CD14-positive monocyte (primary cell): ENCODE measurements around the gene EYA3. TPM values are rescaled to one million over a fixed set of nuclear protein-coding genes. Genes with fewer than 3 reads are reported as not detected.

Source experiments
- DNase-seq, 3 donors: peaks; one replicate each; pipeline ENCODE4 v3.0.0-alpha.2; 2011 to 2022
- H2AFZ ChIP-seq: 2 replicates; pipeline ENCODE4 v1.6.0; 2012; ENCODE audit warnings: mild to moderate bottlenecking, low read depth, low read length, inconsistent platforms; ENCODE audit not compliant: insufficient read depth, poor library complexity, severe bottlenecking
- H3K27ac ChIP-seq, 2 donors: 1 replicate in 1 of 2; 2 replicates in 1 of 2; pipeline ENCODE4 v1.5.1; 2012 to 2013; ENCODE audit warnings: low read length in 2 of 2, control low read depth in 1 of 2, inconsistent platforms in 1 of 2, low read depth in 1 of 2, mild to moderate bottlenecking in 1 of 2
- H3K27me3 ChIP-seq, 2 donors: one replicate each; pipeline versions ENCODE4 v1.6.0 to v1.6.1; 2011 to 2013; ENCODE audit warnings: low read length in 2 of 2; ENCODE audit not compliant: control insufficient read depth in 2 of 2, insufficient read depth in 2 of 2
- H3K36me3 ChIP-seq, 2 donors: replicated peaks in 1 of 2; 1 replicate in 1 of 2; 2 replicates in 1 of 2; pipeline versions ENCODE4 v1.5.1 to v1.6.1; 2012 to 2013; ENCODE audit warnings: low read length in 2 of 2, control low read depth in 1 of 2, inconsistent platforms in 1 of 2, mild to moderate bottlenecking in 1 of 2; ENCODE audit not compliant: insufficient read depth in 2 of 2, control insufficient read depth in 1 of 2
- H3K4me1 ChIP-seq, 2 donors: 1 replicate in 1 of 2; 2 replicates in 1 of 2; pipeline versions ENCODE4 v1.5.1 to v1.6.1; 2012 to 2013; ENCODE audit warnings: low read length in 2 of 2, control low read depth in 1 of 2, inconsistent platforms in 1 of 2, mild to moderate bottlenecking in 1 of 2, moderate library complexity in 1 of 2; ENCODE audit not compliant: insufficient read depth in 2 of 2, control insufficient read depth in 1 of 2
- H3K4me2 ChIP-seq: replicated peaks from 2 replicates; pipeline ENCODE3; 2012; ENCODE audit warnings: low read length, moderate library complexity, mild to moderate bottlenecking; ENCODE audit not compliant: poor library complexity, severe bottlenecking; ENCODE audit errors: extremely low read depth
- H3K4me3 ChIP-seq, 3 experiments: fragments of 200-600 bp in 1 of 3; sonication (generic) in 1 of 3; replicated peaks in 1 of 3; 1 replicate in 2 of 3; 2 replicates in 1 of 3; pipeline ENCODE4 v1.5.1; 2011 to 2013; ENCODE audit warnings: low read length in 3 of 3, mild to moderate bottlenecking in 3 of 3, control low read depth in 2 of 3, low read depth in 2 of 3, inconsistent platforms in 1 of 3, moderate library complexity in 1 of 3
- H3K79me2 ChIP-seq: 2 replicates; pipeline ENCODE4 v1.6.0; 2012; ENCODE audit warnings: mild to moderate bottlenecking, control low read depth, inconsistent platforms, low read length, moderate library complexity; ENCODE audit not compliant: insufficient read depth
- H3K9ac ChIP-seq: 2 replicates; pipeline ENCODE4 v1.6.0; 2017; ENCODE audit warnings: low read length, mild to moderate bottlenecking; ENCODE audit not compliant: insufficient read depth, poor library complexity, severe bottlenecking
- H3K9me3 ChIP-seq, 2 donors: replicated peaks in 1 of 2; 1 replicate in 1 of 2; 2 replicates in 1 of 2; pipeline versions ENCODE4 v1.5.1 to v1.6.1; 2012 to 2013; ENCODE audit warnings: low read length in 2 of 2, control low read depth in 1 of 2; ENCODE audit not compliant: control insufficient read depth in 1 of 2, insufficient read depth in 1 of 2
- H4K20me1 ChIP-seq: 2 replicates; pipeline ENCODE4 v1.6.0; 2012; ENCODE audit warnings: mild to moderate bottlenecking, low read length, control low read depth, moderate library complexity; ENCODE audit not compliant: insufficient read depth
- H3K27ac Mint-ChIP-seq, 7 donors: one replicate each; pipeline ENCODE4 v1.8.0; 2020; ENCODE audit warnings: mild to moderate bottlenecking in 7 of 7, mixed read lengths in 7 of 7, moderate library complexity in 6 of 7, inconsistent platforms in 2 of 7
- H3K27me3 Mint-ChIP-seq, 3 donors: one replicate each; pipeline ENCODE4 v1.8.0; 2021 to 2022; ENCODE audit warnings: low read depth in 3 of 3, mild to moderate bottlenecking in 3 of 3, mixed read lengths in 3 of 3, moderate library complexity in 3 of 3, inconsistent platforms in 1 of 3
- H3K36me3 Mint-ChIP-seq, 2 donors: one replicate each; pipeline ENCODE4 v1.8.0; 2020; ENCODE audit warnings: mixed read lengths in 2 of 2, inconsistent platforms in 1 of 2, mild to moderate bottlenecking in 1 of 2
- H3K4me1 Mint-ChIP-seq: one replicate; pipeline ENCODE4 v1.8.0; 2020; ENCODE audit warnings: mild to moderate bottlenecking, mixed read lengths
- H3K4me3 Mint-ChIP-seq, 2 donors: one replicate each; pipeline ENCODE4 v1.8.0; 2020; ENCODE audit warnings: mild to moderate bottlenecking in 2 of 2, mixed read lengths in 2 of 2, moderate library complexity in 1 of 2
- H3K9me3 Mint-ChIP-seq, 7 donors: one replicate each; pipeline ENCODE4 v1.8.0; 2020 to 2022; ENCODE audit warnings: mixed read lengths in 7 of 7, mild to moderate bottlenecking in 6 of 7, moderate library complexity in 6 of 7, inconsistent platforms in 2 of 7
- CTCF ChIP-seq: fragments of 200-600 bp; IDR thresholded peaks from one replicate; pipeline ENCODE4 v1.8.0; 2022; ENCODE audit warnings: antibody characterized with exemption, mild to moderate bottlenecking
- WGBS: methylation state at CpG from one replicate; pipeline ENCODE4 v1.1.5; 2013; ENCODE audit warnings: missing lambda C conversion rate; ENCODE audit not compliant: insufficient coverage; 5-methylcytosine and 5-hydroxymethylcytosine counted together
- intact Hi-C, 2 donors: fragments of 100-400 bp; cut with micrococcal nuclease; formaldehyde crosslinking; loops; one replicate each; pipeline versions ENCODE4 v1.15.0 to v1.15.1; 2023
- polyA plus RNA-seq, 3 donors: library from polyadenylated mRNA; depleted of rRNA in 1 of 3; unstranded in 2 of 3; stranded (reverse) in 1 of 3; fragments of 300-500 nt in 2 of 3; fragments of >200 nt in 1 of 3; fragmentation: Illumina TruSeq in 2 of 3; gene quantifications; 1 replicate in 2 of 3; 2 replicates in 1 of 3; pipeline ENCODE4 v1.2.3, GENCODE V29; 2012 to 2021

The EYA3 gene
- polyA plus RNA-seq, 3 donors: 3.3 to 21.1 (median 3.7) TPM

GRCh38 chr1:27935721-27936120 lies 152.7 kb downstream of the EYA3 start:
- Histone ChIP-seq H3K79me2 (no peaks in the 10 kb centered on the region), H4K20me1 (no peaks in the 10 kb centered on the region), H2AFZ (peak overlapping the region; percentile 71), H3K27ac (no peak overlapping the region), H3K4me1 (peaks cover 40 to 45% of the 10 kb centered on the region in 2 donors), H3K4me3 (peak overlapping the region in 1 of 3 experiments; percentile 24), H3K9ac (no peak overlapping the region), H3K36me3 (no peaks in the 10 kb centered on the region), H3K9me3 (no peaks in the 10 kb centered on the region), H3K4me2 (peak overlapping the region; percentile 26), H3K27me3 (peaks cover 0 to 11% of the 10 kb centered on the region in 2 donors)
- Mint-ChIP-seq H3K27me3 (peaks cover 15 to 22% (median 22%) of the 10 kb centered on the region in 3 donors), H3K4me3 (peak overlapping the region in 1 of 2 donors; percentile 51), H3K4me1 (peaks cover 42% of the 10 kb centered on the region), H3K36me3 (peaks cover 3% of the 10 kb centered on the region in 2 donors), H3K27ac (peak overlapping the region in 1 of 7 donors; percentile 7), H3K9me3 (peaks cover 0 to 7% (median 0%) of the 10 kb centered on the region in 7 donors)
- intact Hi-C loops: no loop called here
- TF ChIP-seq CTCF: no peak
- no peak for DNase-seq
- 68% methylated on average over 8 of the region's 8 CpGs for WGBS

- peak within 1 kb of the TSS in 1 of 3 experiments; percentile 24 for H3K4me3 ChIP-seq
- TF ChIP-seq CTCF: no peak
- peaks cover 33 to 39% of the 10 kb centered on the region in 2 donors for H3K4me1 ChIP-seq
Measured at GRCh38 chr1:27934818-27935549, 153.4 kb downstream of the EYA3 start, which contains the start of gene SMPDL3B. Gene SMPDL3B (plus strand): TSS chr1:27935000. CDS start chr1:27935184, 184 bp downstream.

More at GRCh38 chr1:27934818-27935549, 153.4 kb downstream of the EYA3 start, which contains the start of gene SMPDL3B:
- H3K4me3 Mint-ChIP-seq: peak within 1 kb of the TSS; percentile 31 to 51
- Histone ChIP-seq H3K9ac (no peak within 1 kb of the TSS), H3K27me3 (peaks cover 0 to 11% of the 10 kb centered on the region in 2 donors), H3K79me2 (no peaks in the 10 kb centered on the region), H3K9me3 (no peaks in the 10 kb centered on the region), H3K27ac (no peak within 1 kb of the TSS), H2AFZ (peak within 1 kb of the TSS; percentile 71), H3K4me2 (peak within 1 kb of the TSS; percentile 26), H4K20me1 (no peaks in the 10 kb centered on the region), H3K36me3 (no peaks in the 10 kb centered on the region)
- peaks cover 16 to 22% (median 22%) of the 10 kb centered on the region in 3 donors for H3K27me3 Mint-ChIP-seq
- peak within 1 kb of the TSS in 2 of 7 donors; percentile 1 to 7 for H3K27ac Mint-ChIP-seq
- no peak for DNase-seq
- 1% methylated on average over 15 of the region's 16 CpGs for WGBS
- intact Hi-C loops: no loop called here
- H3K9me3 Mint-ChIP-seq: peaks cover 0 to 7% (median 0%) of the 10 kb centered on the region in 7 donors
- H3K4me1 Mint-ChIP-seq: peaks cover 34% of the 10 kb centered on the region
- peaks cover 2 to 3% of the 10 kb centered on the region in 2 donors for H3K36me3 Mint-ChIP-seq
